Stomach (tissue), 4 donors: ENCODE measurements around the gene RNPS1.

Source experiments
- EP300 ChIP-seq: sonication (generic); formaldehyde crosslinking; IDR thresholded peaks from one replicate; pipeline ENCODE4 v1.6.1; 2017; ENCODE audit warnings: antibody characterized with exemption
- POLR2A ChIP-seq, 4 donors: fragments of 450-650 bp; IDR thresholded peaks; one replicate each; pipeline ENCODE4 v1.6.1; 2016; ENCODE audit warnings: antibody characterized with exemption in 4 of 4, control low read depth in 2 of 4, mild to moderate bottlenecking in 1 of 4, moderate library complexity in 1 of 4
- POLR2AphosphoS5 ChIP-seq, 3 donors: sonication (generic); formaldehyde crosslinking; IDR thresholded peaks; one replicate each; pipeline ENCODE4 v1.6.1; 2016; ENCODE audit warnings: antibody characterized with exemption in 3 of 3
- TF ChIP-seq, protein P1 (sequence below), 7 experiments: fragments of 450-650 bp in 4 of 7; fragments of 200-600 bp in 3 of 7; sonication (generic) in 3 of 7; IDR thresholded peaks; one replicate each; pipeline ENCODE4 v1.5.1; 2016 to 2019; ENCODE audit warnings: antibody characterized with exemption in 7 of 7, control low read depth in 2 of 7, mild to moderate bottlenecking in 1 of 7

DNA sequence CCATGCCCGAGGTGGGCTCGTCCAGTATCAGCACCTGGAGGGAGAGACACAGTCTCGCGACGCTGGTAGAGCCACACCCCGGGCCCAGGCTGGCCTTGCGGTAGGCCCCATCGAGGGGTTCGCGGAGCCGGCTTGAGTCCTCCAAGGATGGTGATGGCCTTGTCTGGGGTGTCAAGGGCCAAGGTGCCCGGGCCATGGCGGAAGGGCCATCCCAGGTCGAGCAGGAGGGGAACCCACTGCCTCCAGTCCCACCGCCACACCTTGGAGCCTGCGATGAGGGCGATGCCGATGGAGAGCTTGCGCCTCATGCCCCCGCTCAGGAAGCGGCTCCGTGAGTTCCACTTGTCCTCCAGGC lies 29.6 kb upstream of the RNPS1 start:
- TF ChIP-seq, protein P1, sequence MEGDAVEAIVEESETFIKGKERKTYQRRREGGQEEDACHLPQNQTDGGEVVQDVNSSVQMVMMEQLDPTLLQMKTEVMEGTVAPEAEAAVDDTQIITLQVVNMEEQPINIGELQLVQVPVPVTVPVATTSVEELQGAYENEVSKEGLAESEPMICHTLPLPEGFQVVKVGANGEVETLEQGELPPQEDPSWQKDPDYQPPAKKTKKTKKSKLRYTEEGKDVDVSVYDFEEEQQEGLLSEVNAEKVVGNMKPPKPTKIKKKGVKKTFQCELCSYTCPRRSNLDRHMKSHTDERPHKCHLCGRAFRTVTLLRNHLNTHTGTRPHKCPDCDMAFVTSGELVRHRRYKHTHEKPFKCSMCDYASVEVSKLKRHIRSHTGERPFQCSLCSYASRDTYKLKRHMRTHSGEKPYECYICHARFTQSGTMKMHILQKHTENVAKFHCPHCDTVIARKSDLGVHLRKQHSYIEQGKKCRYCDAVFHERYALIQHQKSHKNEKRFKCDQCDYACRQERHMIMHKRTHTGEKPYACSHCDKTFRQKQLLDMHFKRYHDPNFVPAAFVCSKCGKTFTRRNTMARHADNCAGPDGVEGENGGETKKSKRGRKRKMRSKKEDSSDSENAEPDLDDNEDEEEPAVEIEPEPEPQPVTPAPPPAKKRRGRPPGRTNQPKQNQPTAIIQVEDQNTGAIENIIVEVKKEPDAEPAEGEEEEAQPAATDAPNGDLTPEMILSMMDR (IDR thresholded peaks at IDR 0.05) = no peak
- no peak for TF ChIP-seq POLR2A (IDR thresholded peaks at IDR 0.05)
- TF ChIP-seq EP300 = no peak
- TF ChIP-seq POLR2AphosphoS5 (IDR thresholded peaks at IDR 0.05) = no peak
